HG03280 (cell line): Measurements from ENCODE around the gene VSIG10L2.

Source experiments
- ATAC-seq: cut with Tn5 transposase; IDR thresholded peaks from one replicate; pipeline ENCODE4 v1.9.1; 2021; ENCODE audit warnings: mild to moderate bottlenecking, moderate library complexity; ENCODE audit not compliant: unreplicated experiment

Gene VSIG10L2

GRCh38 chr11:125946712-125947418, 1.0 kb downstream of the VSIG10L2 start:
- no peak for ATAC-seq

- no peak for ATAC-seq
Measured at GRCh38 chr11:125947419-125948277, 1.8 kb downstream of the VSIG10L2 start.

- no peak for ATAC-seq
Measured at GRCh38 chr11:125948278-125949051, 2.6 kb downstream of the VSIG10L2 start.

- ATAC-seq: no peak
Measured at GRCh38 chr11:125949271-125950177, 3.7 kb downstream of the VSIG10L2 start.

- ATAC-seq: no peak
Measured at GRCh38 chr11:125950178-125950490, 4.3 kb downstream of the VSIG10L2 start.

- no peak for ATAC-seq
Measured at GRCh38 chr11:125950696-125951651, 5.1 kb downstream of the VSIG10L2 start.

- ATAC-seq: no peak
Measured at GRCh38 chr11:125951731-125952130, 5.9 kb downstream of the VSIG10L2 start.

- ATAC-seq: no peak
Measured at GRCh38 chr11:125952559-125952958, 6.7 kb downstream of the VSIG10L2 start.

GRCh38 chr11:125952973-125953372, 7.1 kb downstream of the VSIG10L2 start:
- ATAC-seq: no peak

GRCh38 chr11:125953401-125953935, 7.6 kb downstream of the VSIG10L2 start:
- ATAC-seq: no peak

GRCh38 chr11:125954123-125954944, 8.5 kb downstream of the VSIG10L2 start:
- ATAC-seq: no peak

GRCh38 chr11:125954945-125955640, 9.2 kb downstream of the VSIG10L2 start:
- ATAC-seq: no peak

GRCh38 chr11:125955856-125956255, 10.0 kb downstream of the VSIG10L2 start:
- ATAC-seq: no peak

- no peak for ATAC-seq
Measured at GRCh38 chr11:125956391-125957134, 10.7 kb downstream of the VSIG10L2 start.

GRCh38 chr11:125957618-125958332, 11.9 kb downstream of the VSIG10L2 start:
- ATAC-seq: no peak

- no peak for ATAC-seq
Measured at GRCh38 chr11:125958872-125959400, 13.1 kb downstream of the VSIG10L2 start.
